HepG2 (cell line): ENCODE results near the gene TADA2B. TPM values are rescaled to one million over a fixed set of nuclear protein-coding genes. Genes with fewer than 3 reads are reported as not detected.

Experiments used
- EZH2 ChIP-seq: conservative IDR thresholded peaks from 2 replicates; pipeline ENCODE4 v1.6.1; 2012; ENCODE audit warnings: mild to moderate bottlenecking, low read depth, low read length, moderate library complexity
- HHEX ChIP-seq: IDR thresholded peaks from 2 replicates; pipeline ENCODE4 v1.6.1; 2016; ENCODE audit warnings: control low read depth
- KDM5B ChIP-seq: sonication (generic); formaldehyde crosslinking; IDR thresholded peaks from 2 replicates; pipeline ENCODE4 v1.4.0; 2020; ENCODE audit warnings: missing genetic modification reagents, mild to moderate bottlenecking, borderline replicate concordance
- NFE2 ChIP-seq: sonication (generic); formaldehyde crosslinking; IDR thresholded peaks from 2 replicates; pipeline ENCODE4 v1.4.0; 2020; ENCODE audit warnings: missing genetic modification reagents
- NR2F1 ChIP-seq, 2 experiments: fragments of 450-650 bp in 1 of 2; formaldehyde crosslinking in 1 of 2; IDR thresholded peaks; 2 replicates each; pipeline versions ENCODE4 v1.5.0 to v1.6.1; 2016 to 2020; ENCODE audit warnings: mild to moderate bottlenecking in 1 of 2, missing compliant biosample characterization in 1 of 2, missing genetic modification reagents in 1 of 2, moderate library complexity in 1 of 2
- PAX8 ChIP-seq: sonication (generic); formaldehyde crosslinking; IDR thresholded peaks from 2 replicates; pipeline ENCODE4 v1.8.0; 2022; ENCODE audit warnings: mild to moderate bottlenecking, missing genetic modification reagents, borderline replicate concordance
- PCBP1 ChIP-seq: fragments of 200-400 bp; formaldehyde crosslinking; IDR thresholded peaks from 2 replicates; pipeline ENCODE4 v1.6.1; 2017; ENCODE audit warnings: mild to moderate bottlenecking, low read depth, low read length, borderline replicate concordance
- SALL1 ChIP-seq: sonication (generic); formaldehyde crosslinking; IDR thresholded peaks from 2 replicates; pipeline ENCODE4 v1.8.0; 2022; ENCODE audit warnings: mild to moderate bottlenecking, missing genetic modification reagents
- TOE1 ChIP-seq: sonication (generic); formaldehyde crosslinking; IDR thresholded peaks from 2 replicates; pipeline ENCODE4 v1.4.0; 2020; ENCODE audit warnings: mild to moderate bottlenecking, missing genetic modification reagents
- ZBTB7A ChIP-seq: sonication (generic); formaldehyde crosslinking; IDR thresholded peaks from 2 replicates; pipeline ENCODE4 v1.8.0; 2022; ENCODE audit warnings: mild to moderate bottlenecking, missing genetic modification reagents
- ZFP36 ChIP-seq: fragments of 150-350 bp; IDR thresholded peaks from 2 replicates; pipeline ENCODE4 v1.6.1; 2018; ENCODE audit warnings: borderline replicate concordance, low read length, low read depth; ENCODE audit not compliant: partially characterized antibody
- ZNF160 ChIP-seq: sonication (generic); formaldehyde crosslinking; IDR thresholded peaks from 2 replicates; pipeline ENCODE4 v1.8.0; 2022; ENCODE audit warnings: mild to moderate bottlenecking, inconsistent platforms, missing genetic modification reagents
- ZNF225 ChIP-seq: sonication (generic); formaldehyde crosslinking; IDR thresholded peaks from 2 replicates; pipeline ENCODE4 v1.4.0; 2020; ENCODE audit warnings: mild to moderate bottlenecking, missing genetic modification reagents
- ZNF260 ChIP-seq: sonication (generic); formaldehyde crosslinking; IDR thresholded peaks from 2 replicates; pipeline ENCODE4 v1.4.0; 2020; ENCODE audit warnings: missing genetic modification reagents, low read depth, mild to moderate bottlenecking, borderline replicate concordance
- ZNF441 ChIP-seq: sonication (generic); formaldehyde crosslinking; IDR thresholded peaks from 2 replicates; pipeline ENCODE4 v1.7.0; 2021; ENCODE audit warnings: missing genetic modification reagents, borderline replicate concordance
- ZSCAN30 ChIP-seq: sonication (generic); formaldehyde crosslinking; IDR thresholded peaks from 2 replicates; pipeline ENCODE4 v1.5.0; 2020; ENCODE audit warnings: mild to moderate bottlenecking, missing genetic modification reagents
- polyA plus RNA-seq, 8 experiments: library from polyadenylated mRNA; depleted of rRNA in 3 of 8; stranded (reverse) in 7 of 8; unstranded in 1 of 8; fragments of >200 nt; fragmentation: Illumina TruSeq in 4 of 8; extraction: Trizol in 4 of 8; gene quantifications; 2 replicates each; pipeline versions ENCODE4 v1.2.1 to v1.2.3, GENCODE V29; 2011 to 2016; ENCODE audit warnings: low read depth in 4 of 8, missing spikeins in 1 of 8, mixed read lengths in 1 of 8; ENCODE audit not compliant: insufficient read depth in 1 of 8
- total RNA-seq, 5 experiments: library from RNA; depleted of rRNA; stranded (reverse); fragments of >200 nt; fragmentation: Illumina TruSeq; extraction: Trizol; gene quantifications; 2 replicates each; pipeline ENCODE4 v1.2.3, GENCODE V29; 2016; ENCODE audit warnings: low read depth in 1 of 5
- TF ChIP-seq, protein P1 (sequence below): sonication (generic); formaldehyde crosslinking; IDR thresholded peaks from 2 replicates; pipeline ENCODE4 v1.5.0; 2020; ENCODE audit warnings: mild to moderate bottlenecking, missing genetic modification reagents
- TF ChIP-seq, protein P2 (sequence below), 2 experiments: IDR thresholded peaks; 2 replicates each; pipeline ENCODE4 v1.6.1; 2011 to 2012; ENCODE audit warnings: low read length in 2 of 2, borderline replicate concordance in 1 of 2, low read depth in 1 of 2, mild to moderate bottlenecking in 1 of 2, moderate library complexity in 1 of 2
- TF ChIP-seq, protein P3 (sequence below): sonication (generic); IDR thresholded peaks from 2 replicates; pipeline ENCODE4 v1.6.1; 2016; ENCODE audit warnings: low read depth, borderline replicate concordance
- TF ChIP-seq, protein P4 (sequence below): sonication (generic); formaldehyde crosslinking; IDR thresholded peaks from 2 replicates; pipeline ENCODE4 v1.4.0; 2020; ENCODE audit warnings: missing genetic modification reagents

Gene TADA2B
- total and polyA plus RNA-seq, 2 of the 13 experiments (the other 11 are each of a cell fraction or from before 2014, with no cell fraction given): 4.6 to 8.9 TPM

DNA sequence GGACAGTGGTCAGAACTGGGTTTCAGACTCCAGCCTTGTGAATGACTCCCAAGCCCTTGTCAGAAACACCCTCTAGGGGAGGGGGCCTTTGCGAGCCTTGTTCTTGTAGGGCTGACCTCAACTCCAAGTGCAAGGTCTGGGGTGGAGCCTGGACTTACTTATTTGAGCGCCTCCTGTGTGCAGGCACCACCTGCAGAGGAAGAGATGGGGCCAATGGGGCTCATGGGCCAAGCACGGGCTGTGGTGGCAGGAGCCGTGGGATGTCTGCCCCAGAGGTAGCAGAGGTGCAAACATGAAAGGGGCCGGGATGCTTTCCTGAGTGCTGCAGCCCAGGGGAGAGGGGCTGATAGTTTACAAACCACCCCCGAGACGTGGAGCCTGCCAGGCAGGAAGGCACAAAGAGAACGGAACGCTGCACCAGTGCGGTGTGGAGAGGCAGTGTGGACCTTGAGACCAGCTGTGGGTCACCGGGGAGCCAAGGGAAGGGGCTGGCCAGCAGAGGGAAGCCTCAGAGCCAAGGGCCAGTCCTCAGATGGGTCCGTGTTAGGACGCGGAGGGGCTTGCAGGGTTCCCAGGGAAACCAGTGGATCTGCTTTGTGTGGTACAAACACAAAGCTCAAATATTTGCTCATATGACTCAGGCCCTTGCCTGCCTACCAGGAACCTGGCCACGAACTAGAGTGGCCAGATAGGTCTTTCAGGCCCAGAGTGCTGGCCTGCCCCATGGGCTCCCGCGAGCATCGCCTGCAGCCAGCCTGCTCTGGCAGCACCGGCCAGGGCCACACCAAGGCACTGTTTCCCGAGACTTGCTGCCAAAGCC, 8.7 kb upstream of the TADA2B start (continued):
- TF ChIP-seq, protein P1, sequence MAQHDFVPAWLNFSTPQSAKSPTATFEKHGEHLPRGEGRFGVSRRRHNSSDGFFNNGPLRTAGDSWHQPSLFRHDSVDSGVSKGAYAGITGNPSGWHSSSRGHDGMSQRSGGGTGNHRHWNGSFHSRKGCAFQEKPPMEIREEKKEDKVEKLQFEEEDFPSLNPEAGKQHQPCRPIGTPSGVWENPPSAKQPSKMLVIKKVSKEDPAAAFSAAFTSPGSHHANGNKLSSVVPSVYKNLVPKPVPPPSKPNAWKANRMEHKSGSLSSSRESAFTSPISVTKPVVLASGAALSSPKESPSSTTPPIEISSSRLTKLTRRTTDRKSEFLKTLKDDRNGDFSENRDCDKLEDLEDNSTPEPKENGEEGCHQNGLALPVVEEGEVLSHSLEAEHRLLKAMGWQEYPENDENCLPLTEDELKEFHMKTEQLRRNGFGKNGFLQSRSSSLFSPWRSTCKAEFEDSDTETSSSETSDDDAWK (CRISPR knock-in tag): no peak
- TF ChIP-seq ZFP36 (no peak), NR2F1 (CRISPR knock-in tag; IDR thresholded peaks at IDR 0.05) (no peak; a peak in 1 of 4 replicates), ZNF160 (CRISPR knock-in tag) (peak; percentile 58; the same call in 1 of the 2 replicates), ZNF260 (no peak), NFE2 (CRISPR knock-in tag) (peak; percentile 17; the same call in 1 of the 2 replicates), PCBP1 (0 out of 2 replicates have a peak, but pooled peaks have one; percentile 45), ZSCAN30 (CRISPR knock-in tag) (no peak), TOE1 (CRISPR knock-in tag) (no peak), ZNF441 (CRISPR knock-in tag) (peak; percentile 87), ZBTB7A (CRISPR knock-in tag) (peak; percentile 90; the same call in 1 of the 2 replicates), PAX8 (CRISPR knock-in tag) (0 out of 2 replicates have a peak, but pooled peaks have one; percentile 40), KDM5B (CRISPR knock-in tag) (peak; percentile 96), SALL1 (CRISPR knock-in tag) (peak; percentile 96), ZNF225 (CRISPR knock-in tag) (peak; percentile 82; the same call in 1 of the 2 replicates), EZH2 (no peak), HHEX (CRISPR knock-in tag) (no peak)
- TF ChIP-seq, protein P2, sequence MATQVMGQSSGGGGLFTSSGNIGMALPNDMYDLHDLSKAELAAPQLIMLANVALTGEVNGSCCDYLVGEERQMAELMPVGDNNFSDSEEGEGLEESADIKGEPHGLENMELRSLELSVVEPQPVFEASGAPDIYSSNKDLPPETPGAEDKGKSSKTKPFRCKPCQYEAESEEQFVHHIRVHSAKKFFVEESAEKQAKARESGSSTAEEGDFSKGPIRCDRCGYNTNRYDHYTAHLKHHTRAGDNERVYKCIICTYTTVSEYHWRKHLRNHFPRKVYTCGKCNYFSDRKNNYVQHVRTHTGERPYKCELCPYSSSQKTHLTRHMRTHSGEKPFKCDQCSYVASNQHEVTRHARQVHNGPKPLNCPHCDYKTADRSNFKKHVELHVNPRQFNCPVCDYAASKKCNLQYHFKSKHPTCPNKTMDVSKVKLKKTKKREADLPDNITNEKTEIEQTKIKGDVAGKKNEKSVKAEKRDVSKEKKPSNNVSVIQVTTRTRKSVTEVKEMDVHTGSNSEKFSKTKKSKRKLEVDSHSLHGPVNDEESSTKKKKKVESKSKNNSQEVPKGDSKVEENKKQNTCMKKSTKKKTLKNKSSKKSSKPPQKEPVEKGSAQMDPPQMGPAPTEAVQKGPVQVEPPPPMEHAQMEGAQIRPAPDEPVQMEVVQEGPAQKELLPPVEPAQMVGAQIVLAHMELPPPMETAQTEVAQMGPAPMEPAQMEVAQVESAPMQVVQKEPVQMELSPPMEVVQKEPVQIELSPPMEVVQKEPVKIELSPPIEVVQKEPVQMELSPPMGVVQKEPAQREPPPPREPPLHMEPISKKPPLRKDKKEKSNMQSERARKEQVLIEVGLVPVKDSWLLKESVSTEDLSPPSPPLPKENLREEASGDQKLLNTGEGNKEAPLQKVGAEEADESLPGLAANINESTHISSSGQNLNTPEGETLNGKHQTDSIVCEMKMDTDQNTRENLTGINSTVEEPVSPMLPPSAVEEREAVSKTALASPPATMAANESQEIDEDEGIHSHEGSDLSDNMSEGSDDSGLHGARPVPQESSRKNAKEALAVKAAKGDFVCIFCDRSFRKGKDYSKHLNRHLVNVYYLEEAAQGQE (IDR thresholded peaks at IDR 0.05; ENCODE audit: borderline replicate concordance in 1 of 2, low read depth in 1 of 2, low read length in 2 of 2): no peak
- TF ChIP-seq, protein P3, sequence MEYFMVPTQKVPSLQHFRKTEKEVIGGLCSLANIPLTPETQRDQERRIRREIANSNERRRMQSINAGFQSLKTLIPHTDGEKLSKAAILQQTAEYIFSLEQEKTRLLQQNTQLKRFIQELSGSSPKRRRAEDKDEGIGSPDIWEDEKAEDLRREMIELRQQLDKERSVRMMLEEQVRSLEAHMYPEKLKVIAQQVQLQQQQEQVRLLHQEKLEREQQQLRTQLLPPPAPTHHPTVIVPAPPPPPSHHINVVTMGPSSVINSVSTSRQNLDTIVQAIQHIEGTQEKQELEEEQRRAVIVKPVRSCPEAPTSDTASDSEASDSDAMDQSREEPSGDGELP: peak; percentile 81
- TF ChIP-seq, protein P4, sequence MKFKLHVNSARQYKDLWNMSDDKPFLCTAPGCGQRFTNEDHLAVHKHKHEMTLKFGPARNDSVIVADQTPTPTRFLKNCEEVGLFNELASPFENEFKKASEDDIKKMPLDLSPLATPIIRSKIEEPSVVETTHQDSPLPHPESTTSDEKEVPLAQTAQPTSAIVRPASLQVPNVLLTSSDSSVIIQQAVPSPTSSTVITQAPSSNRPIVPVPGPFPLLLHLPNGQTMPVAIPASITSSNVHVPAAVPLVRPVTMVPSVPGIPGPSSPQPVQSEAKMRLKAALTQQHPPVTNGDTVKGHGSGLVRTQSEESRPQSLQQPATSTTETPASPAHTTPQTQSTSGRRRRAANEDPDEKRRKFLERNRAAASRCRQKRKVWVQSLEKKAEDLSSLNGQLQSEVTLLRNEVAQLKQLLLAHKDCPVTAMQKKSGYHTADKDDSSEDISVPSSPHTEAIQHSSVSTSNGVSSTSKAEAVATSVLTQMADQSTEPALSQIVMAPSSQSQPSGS: peak; percentile 45; the same call in 1 of the 2 replicates
